NCI-H1694 treated with DMSO at 0.1 percent for 48 hours (cell line): ENCODE results near the gene KIF2A.
A peak's percentile ranks its signal among the peaks of the same experiment; 100 is the strongest.
"Not testable (repeated sequence)": the region's sequence is repeated elsewhere in the genome, so short reads cannot be mapped to it uniquely, and the experiment has no call there.

Source experiments
- DNase-seq: peaks from one replicate; lab custom pipeline; 2025; lab: John Stamatoyannopoulos, UW

KIF2A gene

GRCh38 chr5:62291829-62292228 lies 14.2 kb upstream of the KIF2A start:
- DNase-seq: not testable (repeated sequence)

- no peak for DNase-seq
Observed at GRCh38 chr5:62296998-62297397, 9.0 kb upstream of the KIF2A start.

GRCh38 chr5:62298118-62298517 lies 7.9 kb upstream of the KIF2A start:
- DNase-seq: no peak

- no peak for DNase-seq
Observed at GRCh38 chr5:62299101-62299500, 6.9 kb upstream of the KIF2A start.

GRCh38 chr5:62299600-62299999 lies 6.4 kb upstream of the KIF2A start:
- no peak for DNase-seq

GRCh38 chr5:62305358-62305714 lies 670 bp upstream of the KIF2A start:
- DNase-seq: no peak

- peak; percentile 4 for DNase-seq
Observed at GRCh38 chr5:62306323-62306895, 403 bp downstream of the KIF2A start.

GRCh38 chr5:62306896-62307689 lies 1.1 kb downstream of the KIF2A start:
- peak; percentile 5 for DNase-seq

GRCh38 chr5:62308439-62308838 lies 2.4 kb downstream of the KIF2A start:
- no peak for DNase-seq

- no peak for DNase-seq
Observed at GRCh38 chr5:62309107-62309506, 3.1 kb downstream of the KIF2A start.

GRCh38 chr5:62310426-62311143 lies 4.6 kb downstream of the KIF2A start:
- DNase-seq: no peak

GRCh38 chr5:62312036-62312435 lies 6.0 kb downstream of the KIF2A start:
- no peak for DNase-seq

GRCh38 chr5:62312674-62313073 lies 6.7 kb downstream of the KIF2A start:
- no peak for DNase-seq

- DNase-seq: no peak
Observed at GRCh38 chr5:62314213-62314830, 8.3 kb downstream of the KIF2A start.

GRCh38 chr5:62315376-62316175 lies 9.6 kb downstream of the KIF2A start:
- DNase-seq: no peak

GRCh38 chr5:62316176-62316502 lies 10.1 kb downstream of the KIF2A start:
- no peak for DNase-seq

- DNase-seq: no peak
Observed at GRCh38 chr5:62317810-62318209, 11.8 kb downstream of the KIF2A start.

GRCh38 chr5:62322484-62322883 lies 16.5 kb downstream of the KIF2A start:
- DNase-seq: no peak

GRCh38 chr5:62326302-62326701 lies 20.3 kb downstream of the KIF2A start:
- no peak for DNase-seq

GRCh38 chr5:62326702-62327101 lies 20.7 kb downstream of the KIF2A start:
- no peak for DNase-seq

- DNase-seq: no peak
Observed at GRCh38 chr5:62327138-62328053, 21.4 kb downstream of the KIF2A start.
